Esophagus muscularis mucosa (tissue), 4 donors: ENCODE measurements around the gene UBASH3A.

Experiments
- EP300 ChIP-seq: sonication (generic); formaldehyde crosslinking; IDR thresholded peaks from one replicate; pipeline ENCODE4 v1.6.1; 2017; ENCODE audit warnings: antibody characterized with exemption
- POLR2A ChIP-seq: fragments of 450-650 bp; IDR thresholded peaks from one replicate; pipeline ENCODE4 v1.6.1; 2017; ENCODE audit warnings: antibody characterized with exemption, moderate library complexity, mild to moderate bottlenecking, low read depth
- POLR2AphosphoS5 ChIP-seq, 2 donors: sonication (generic); formaldehyde crosslinking; IDR thresholded peaks; one replicate each; pipeline ENCODE4 v1.6.1; 2017; ENCODE audit warnings: antibody characterized with exemption in 2 of 2
- TF ChIP-seq, protein P1 (sequence below), 3 experiments: fragments of 200-600 bp in 2 of 3; fragments of 450-650 bp in 1 of 3; sonication (generic) in 2 of 3; IDR thresholded peaks; one replicate each; pipeline ENCODE4 v1.5.1; 2017 to 2019; ENCODE audit warnings: antibody characterized with exemption in 3 of 3, mild to moderate bottlenecking in 2 of 3, moderate library complexity in 1 of 3

DNA sequence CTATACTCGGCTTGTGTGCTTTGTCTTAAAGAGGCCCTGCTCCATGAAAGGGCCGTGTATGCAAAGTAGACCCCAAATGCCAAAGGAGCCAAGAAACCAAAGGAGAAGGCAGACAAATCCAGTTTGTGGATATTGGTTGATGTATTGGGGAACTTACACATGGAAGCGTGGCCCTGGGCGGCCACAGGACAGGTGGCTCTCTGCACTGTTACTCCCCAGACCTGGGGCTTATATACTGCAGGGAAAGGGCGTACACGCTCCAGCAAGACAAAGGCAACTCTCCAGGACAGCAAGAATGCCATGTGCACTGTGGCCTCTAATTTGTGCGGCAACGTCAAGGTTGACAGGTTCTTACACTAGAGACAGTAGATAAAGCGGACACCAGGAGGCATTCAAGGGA lies 67.5 kb downstream of the UBASH3A start:
- TF ChIP-seq, protein P1, sequence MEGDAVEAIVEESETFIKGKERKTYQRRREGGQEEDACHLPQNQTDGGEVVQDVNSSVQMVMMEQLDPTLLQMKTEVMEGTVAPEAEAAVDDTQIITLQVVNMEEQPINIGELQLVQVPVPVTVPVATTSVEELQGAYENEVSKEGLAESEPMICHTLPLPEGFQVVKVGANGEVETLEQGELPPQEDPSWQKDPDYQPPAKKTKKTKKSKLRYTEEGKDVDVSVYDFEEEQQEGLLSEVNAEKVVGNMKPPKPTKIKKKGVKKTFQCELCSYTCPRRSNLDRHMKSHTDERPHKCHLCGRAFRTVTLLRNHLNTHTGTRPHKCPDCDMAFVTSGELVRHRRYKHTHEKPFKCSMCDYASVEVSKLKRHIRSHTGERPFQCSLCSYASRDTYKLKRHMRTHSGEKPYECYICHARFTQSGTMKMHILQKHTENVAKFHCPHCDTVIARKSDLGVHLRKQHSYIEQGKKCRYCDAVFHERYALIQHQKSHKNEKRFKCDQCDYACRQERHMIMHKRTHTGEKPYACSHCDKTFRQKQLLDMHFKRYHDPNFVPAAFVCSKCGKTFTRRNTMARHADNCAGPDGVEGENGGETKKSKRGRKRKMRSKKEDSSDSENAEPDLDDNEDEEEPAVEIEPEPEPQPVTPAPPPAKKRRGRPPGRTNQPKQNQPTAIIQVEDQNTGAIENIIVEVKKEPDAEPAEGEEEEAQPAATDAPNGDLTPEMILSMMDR (IDR thresholded peaks at IDR 0.05), result no peak
- TF ChIP-seq EP300 (no peak), POLR2A (no peak), POLR2AphosphoS5 (IDR thresholded peaks at IDR 0.05) (no peak)
